BJ (cell line): ENCODE data around the gene CTSF. TPM values are rescaled to one million over a fixed set of nuclear protein-coding genes. Genes with fewer than 3 reads are reported as not detected.
"Not testable (repeated sequence)": the region's sequence is repeated elsewhere in the genome, so short reads cannot be mapped to it uniquely, and the experiment has no call there.

ENCODE experiments used
- CTCF ChIA-PET: fragments of 350-600 bp; formaldehyde crosslinking; extraction: SDS; loops from one replicate; lab custom pipeline; 2021; ENCODE audit warnings: antibody characterized with exemption, inconsistent platforms; lab: Yijun Ruan, JAX
- POLR2A ChIA-PET: fragments of 300-600 bp; sonication (Branson Sonifier 250); formaldehyde crosslinking; extraction: SDS; loops from one replicate; lab custom pipeline; 2021; ENCODE audit warnings: antibody characterized with exemption; lab: Charles Lee
- DNase-seq: peaks from one replicate; pipeline ENCODE4 v3.0.0-alpha.2; 2011; ENCODE audit warnings: low read depth
- H3K27me3 ChIP-seq: 2 replicates; pipeline ENCODE4 v1.6.0; 2011; ENCODE audit warnings: low read length; ENCODE audit not compliant: control insufficient read depth, insufficient read depth
- H3K36me3 ChIP-seq: 2 replicates; pipeline ENCODE4 v1.5.1; 2011; ENCODE audit warnings: low read length; ENCODE audit not compliant: control insufficient read depth, insufficient read depth
- H3K4me3 ChIP-seq: 2 replicates; pipeline ENCODE4 v1.5.1; 2011; ENCODE audit warnings: low read depth, mild to moderate bottlenecking, control low read depth, low read length
- polyA plus RNA-seq: library from polyadenylated mRNA; depleted of rRNA; stranded (reverse); fragments of >200 nt; gene quantifications from 2 replicates; pipeline ENCODE4 v1.2.3, GENCODE V29; 2011
- TF ChIP-seq, protein P1 (sequence below): IDR thresholded peaks from 2 replicates; pipeline ENCODE4 v1.5.1; 2011; ENCODE audit warnings: low read depth, mild to moderate bottlenecking, control low read depth, inconsistent platforms, low read length, moderate library complexity; ENCODE audit not compliant: insufficient read depth

CTSF gene
- polyA plus RNA-seq, 1 experiment = 44.0 TPM

DNA sequence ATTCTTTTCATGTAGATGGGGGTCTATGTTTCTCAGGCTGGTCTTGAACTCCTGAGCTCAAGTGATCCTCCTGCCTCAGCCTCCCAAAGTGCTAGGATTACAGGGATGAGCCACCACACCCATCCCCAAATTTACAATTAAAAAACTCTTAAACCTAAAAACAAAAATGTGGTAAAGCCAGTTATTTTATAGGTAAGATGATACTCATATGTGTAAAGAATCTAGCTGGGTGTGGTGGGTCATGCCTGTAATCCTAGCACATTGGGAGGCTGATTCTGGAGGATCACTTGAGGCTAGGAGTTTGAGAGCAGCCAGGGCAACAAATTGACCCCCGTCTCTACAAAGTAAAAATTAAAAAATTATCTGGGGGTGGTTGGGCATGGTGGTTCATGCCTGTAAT is 44.1 kb upstream of the CTSF start:
- TF ChIP-seq, protein P1, sequence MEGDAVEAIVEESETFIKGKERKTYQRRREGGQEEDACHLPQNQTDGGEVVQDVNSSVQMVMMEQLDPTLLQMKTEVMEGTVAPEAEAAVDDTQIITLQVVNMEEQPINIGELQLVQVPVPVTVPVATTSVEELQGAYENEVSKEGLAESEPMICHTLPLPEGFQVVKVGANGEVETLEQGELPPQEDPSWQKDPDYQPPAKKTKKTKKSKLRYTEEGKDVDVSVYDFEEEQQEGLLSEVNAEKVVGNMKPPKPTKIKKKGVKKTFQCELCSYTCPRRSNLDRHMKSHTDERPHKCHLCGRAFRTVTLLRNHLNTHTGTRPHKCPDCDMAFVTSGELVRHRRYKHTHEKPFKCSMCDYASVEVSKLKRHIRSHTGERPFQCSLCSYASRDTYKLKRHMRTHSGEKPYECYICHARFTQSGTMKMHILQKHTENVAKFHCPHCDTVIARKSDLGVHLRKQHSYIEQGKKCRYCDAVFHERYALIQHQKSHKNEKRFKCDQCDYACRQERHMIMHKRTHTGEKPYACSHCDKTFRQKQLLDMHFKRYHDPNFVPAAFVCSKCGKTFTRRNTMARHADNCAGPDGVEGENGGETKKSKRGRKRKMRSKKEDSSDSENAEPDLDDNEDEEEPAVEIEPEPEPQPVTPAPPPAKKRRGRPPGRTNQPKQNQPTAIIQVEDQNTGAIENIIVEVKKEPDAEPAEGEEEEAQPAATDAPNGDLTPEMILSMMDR = no peak
- ChIA-PET POLR2A (no interaction called here), CTCF (interaction anchor here (1.4 kb wide), 1 partner anchor 66 kb away, joined by 3 read pairs; no protein-coding TSS in a partner anchor)
- DNase-seq = no peak
- Histone ChIP-seq H3K4me3 (no peak overlapping the region), H3K27me3 (no peaks in the 10 kb centered on the region), H3K36me3 (no peaks in the 10 kb centered on the region)

DNA sequence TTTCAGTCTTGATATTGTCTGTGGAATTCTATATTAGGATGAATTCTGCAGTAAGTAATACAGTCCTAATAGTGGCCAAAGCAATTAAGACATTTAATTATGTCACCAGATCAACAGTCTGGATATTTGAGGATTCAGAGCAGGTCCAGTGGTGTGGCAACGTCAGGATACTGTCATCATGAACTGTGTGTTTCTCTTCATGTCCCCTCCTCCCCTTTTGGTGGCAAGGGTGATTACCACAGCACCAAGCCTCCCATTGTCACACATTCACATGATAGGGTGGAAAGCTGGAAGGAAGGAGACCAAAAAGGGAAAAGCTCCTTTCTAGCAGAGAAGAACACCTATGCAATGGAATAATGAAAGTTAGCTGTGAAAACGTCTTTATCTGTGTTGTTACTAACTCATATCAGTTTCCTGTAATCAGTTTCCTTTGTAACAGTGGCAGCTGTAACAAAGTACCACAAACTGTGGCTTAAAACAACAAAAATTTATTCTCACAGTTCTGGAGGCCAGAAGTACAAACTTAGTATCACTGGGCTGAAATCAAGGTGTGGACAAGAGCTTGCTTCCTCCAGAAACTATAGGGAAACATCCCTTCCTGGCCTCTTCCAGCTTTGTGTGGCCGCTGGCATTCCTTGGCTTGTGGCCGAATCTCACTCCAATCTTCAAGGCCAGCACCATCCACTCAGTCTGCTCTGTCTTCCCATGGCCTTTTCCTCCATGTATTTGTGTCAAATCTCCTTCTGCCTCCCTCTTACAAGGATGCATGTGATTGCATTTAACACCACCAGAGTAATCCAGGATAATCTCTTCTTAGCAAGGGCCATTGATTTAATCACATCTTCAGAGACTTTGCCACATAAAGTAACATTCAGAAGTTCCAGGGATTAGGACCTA is 41.6 kb upstream of the CTSF start:
- TF ChIP-seq, protein P1 = no peak
- H3K4me3 ChIP-seq = no peak overlapping the region
- no peak for DNase-seq
- no peaks in the 10 kb centered on the region for H3K27me3 ChIP-seq
- POLR2A ChIA-PET = no interaction called here
- H3K36me3 ChIP-seq = peaks cover 10% of the 10 kb centered on the region
- CTCF ChIA-PET = no interaction called here

DNA sequence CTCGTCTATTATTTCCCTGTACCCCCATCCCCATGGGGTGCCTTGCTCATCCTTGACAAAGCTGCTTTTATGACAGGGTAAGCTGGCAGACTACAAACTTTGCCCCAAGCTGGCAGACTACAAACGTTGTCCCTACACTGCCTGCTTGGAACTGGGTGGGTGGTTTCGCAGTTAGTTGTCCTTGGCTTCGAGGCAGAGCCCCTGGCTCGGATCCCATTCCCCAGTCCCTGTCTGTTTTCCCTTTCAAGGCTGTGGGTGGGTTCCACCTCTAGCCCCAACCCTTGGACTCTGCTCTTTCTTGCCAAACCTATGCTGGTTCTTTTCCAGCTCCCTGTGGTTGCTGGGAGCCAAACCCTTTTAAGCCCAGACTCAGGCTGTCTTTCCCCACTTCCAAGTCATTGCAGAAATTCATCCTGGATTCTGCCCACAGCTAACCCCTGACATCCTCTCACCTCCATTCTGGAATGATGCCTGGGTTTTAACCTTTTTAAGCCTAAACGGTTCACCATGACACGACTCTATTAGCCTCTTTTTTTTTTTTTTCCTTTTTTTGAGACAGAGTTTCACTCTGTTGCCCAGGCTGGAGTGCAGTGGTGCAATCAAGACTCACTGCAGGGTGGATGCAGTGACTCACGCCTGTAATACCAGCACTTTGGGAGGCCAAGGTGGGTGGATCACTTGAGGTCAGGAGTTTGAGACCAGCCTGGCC is 38.9 kb upstream of the CTSF start:
- Histone ChIP-seq H3K36me3 (peaks cover 18% of the 10 kb centered on the region), H3K27me3 (no peaks in the 10 kb centered on the region), H3K4me3 (no peak overlapping the region)
- TF ChIP-seq, protein P1 = no peak
- ChIA-PET CTCF (no interaction called here), POLR2A (interaction anchor here (0.7 kb wide), 1 partner anchor 12 kb away, joined by 15 read pairs; no protein-coding TSS in a partner anchor)
- peak; percentile 12 for DNase-seq

DNA sequence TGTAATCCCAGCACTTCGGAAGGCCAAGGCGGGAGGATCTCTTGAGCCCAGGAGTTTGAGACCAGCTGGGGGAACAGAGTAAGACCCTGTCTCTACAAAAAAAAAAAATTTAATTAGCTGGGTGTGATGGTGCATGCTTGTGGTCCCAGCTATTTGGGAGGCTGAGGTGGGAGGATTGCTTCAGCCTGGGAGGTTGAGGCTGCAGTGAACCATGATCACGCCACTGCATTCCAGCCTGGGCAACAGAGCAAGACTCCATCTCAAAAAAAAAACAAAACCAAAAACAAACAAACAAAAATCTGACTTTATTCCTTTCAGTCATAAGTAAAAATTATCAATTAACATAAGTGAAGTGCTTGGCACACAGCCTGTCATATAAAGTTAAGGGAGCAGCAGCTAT is 38.2 kb upstream of the CTSF start:
- POLR2A ChIA-PET = not testable (repeated sequence)

DNA sequence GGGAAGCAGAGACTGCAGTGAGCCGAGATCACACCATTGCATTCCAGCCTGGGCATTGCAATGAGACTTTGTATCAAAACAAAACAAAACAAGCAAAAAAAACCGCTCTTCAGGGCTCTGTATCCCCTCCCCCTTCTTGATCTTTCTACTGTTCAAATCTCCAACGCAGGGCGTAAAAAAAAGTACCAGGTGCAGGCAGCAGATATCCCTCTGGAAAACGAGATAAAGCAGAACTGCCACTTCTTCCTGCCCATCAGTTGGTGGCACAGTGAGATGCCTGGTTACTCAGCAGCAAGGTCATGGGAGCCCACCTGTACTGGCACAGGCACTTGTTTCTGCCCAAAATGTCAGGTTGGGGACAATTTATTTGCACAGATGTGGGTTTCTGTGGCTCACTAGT is 35.7 kb upstream of the CTSF start:
- Histone ChIP-seq H3K36me3 (peaks cover 24% of the 10 kb centered on the region), H3K27me3 (no peaks in the 10 kb centered on the region), H3K4me3 (no peak overlapping the region)
- ChIA-PET CTCF (no interaction called here), POLR2A (no interaction called here)
- TF ChIP-seq, protein P1 = no peak
- DNase-seq = no peak

More for the DNA sequence above, 38.2 kb upstream of the CTSF start:
- CTCF ChIA-PET = interaction anchor here (1.3 kb wide), 1 partner anchor 27 kb away, joined by 3 read pairs; no protein-coding TSS in a partner anchor
- H3K27me3 ChIP-seq, H3K4me3 ChIP-seq, DNase-seq: not testable (repeated sequence)
- H3K36me3 ChIP-seq = peaks cover 18% of the 10 kb centered on the region
